HG02870 (cell line): ENCODE results near the gene TUBB1.
"Not testable (repeated sequence)": the region's sequence is repeated elsewhere in the genome, so short reads cannot be mapped to it uniquely, and the experiment has no call there.

ENCODE experiments used
- ATAC-seq: cut with Tn5 transposase; IDR thresholded peaks from one replicate; pipeline ENCODE4 v1.9.1; 2021; ENCODE audit warnings: mild to moderate bottlenecking, moderate library complexity; ENCODE audit not compliant: unreplicated experiment

The TUBB1 gene

GRCh38 chr20:59004763-59005522, 14.3 kb upstream of the TUBB1 start:
- ATAC-seq, result peak; percentile 41

GRCh38 chr20:59005523-59006166, 13.6 kb upstream of the TUBB1 start:
- ATAC-seq, result no peak

GRCh38 chr20:59006167-59006863, 12.9 kb upstream of the TUBB1 start:
- ATAC-seq, result no peak

- peak; percentile 26 for ATAC-seq
Measured at GRCh38 chr20:59006864-59007664, 12.2 kb upstream of the TUBB1 start, which contains the start of gene CTSZ. Gene CTSZ (minus strand): TSS chr20:59007254. CDS start chr20:59007128, 126 bp downstream.

GRCh38 chr20:59007665-59008511, 11.3 kb upstream of the TUBB1 start:
- peak; percentile 40 for ATAC-seq

GRCh38 chr20:59008715-59009336, 10.4 kb upstream of the TUBB1 start:
- no peak for ATAC-seq

GRCh38 chr20:59010321-59010994, 8.8 kb upstream of the TUBB1 start:
- ATAC-seq, result no peak

GRCh38 chr20:59010995-59011873, 8.0 kb upstream of the TUBB1 start:
- no peak for ATAC-seq

GRCh38 chr20:59011874-59012157, 7.4 kb upstream of the TUBB1 start:
- not testable (repeated sequence) for ATAC-seq

GRCh38 chr20:59013031-59013951, 5.9 kb upstream of the TUBB1 start:
- ATAC-seq, result no peak

- no peak for ATAC-seq
Measured at GRCh38 chr20:59013959-59014608, 5.1 kb upstream of the TUBB1 start.

- no peak for ATAC-seq
Measured at GRCh38 chr20:59014680-59015389, 4.4 kb upstream of the TUBB1 start.

- no peak for ATAC-seq
Measured at GRCh38 chr20:59015411-59015810, 3.8 kb upstream of the TUBB1 start.

- ATAC-seq, result no peak
Measured at GRCh38 chr20:59015812-59016711, 3.2 kb upstream of the TUBB1 start.
